Esophagus squamous epithelium (tissue), 5 donors: Measurements from ENCODE around the gene METTL1. TPM values are rescaled to one million over a fixed set of nuclear protein-coding genes. Genes with fewer than 3 reads are reported as not detected.
"Not testable (repeated sequence)": the region's sequence is repeated elsewhere in the genome, so short reads cannot be mapped to it uniquely, and the experiment has no call there.

ENCODE experiments used
- DNase-seq: peaks from one replicate; lab custom pipeline; 2025; lab: John Stamatoyannopoulos, UW
- H3K27ac ChIP-seq, 4 donors: fragments of 200-600 bp; sonication (generic); one replicate each; pipeline ENCODE4 v1.5.1; 2016 to 2019; ENCODE audit warnings: mild to moderate bottlenecking in 1 of 4
- H3K27me3 ChIP-seq, 4 donors: fragments of 200-600 bp; sonication (generic); 1 replicate in 3 of 4; 2 replicates in 1 of 4; pipeline versions ENCODE4 v1.5.1 to v1.6.0; 2017 to 2021; ENCODE audit warnings: antibody characterized with exemption in 1 of 4
- H3K36me3 ChIP-seq, 3 donors: fragments of 200-600 bp; sonication (generic); one replicate each; pipeline ENCODE4 v1.5.1; 2016 to 2019
- H3K4me1 ChIP-seq, 3 donors: fragments of 200-600 bp; sonication (generic); one replicate each; pipeline ENCODE4 v1.5.1; 2017 to 2019
- H3K4me3 ChIP-seq, 4 donors: fragments of 200-600 bp; sonication (generic); 1 replicate in 3 of 4; 2 replicates in 1 of 4; pipeline ENCODE4 v1.5.1; 2016 to 2019; ENCODE audit warnings: mild to moderate bottlenecking in 2 of 4, moderate library complexity in 1 of 4
- H3K9me3 ChIP-seq, 3 donors: fragments of 200-600 bp; sonication (generic); one replicate each; pipeline ENCODE4 v1.5.1; 2016 to 2019
- POLR2A ChIP-seq, 4 donors: fragments of 450-650 bp; IDR thresholded peaks; one replicate each; pipeline ENCODE4 v1.6.1; 2017; ENCODE audit warnings: antibody characterized with exemption in 4 of 4, mild to moderate bottlenecking in 4 of 4, moderate library complexity in 3 of 4
- WGBS, 2 donors: methylation state at CpG; one replicate each; pipeline ENCODE4 v1.1.5; 2018; 5-methylcytosine and 5-hydroxymethylcytosine counted together
- intact Hi-C: fragments of 100-400 bp; cut with DNase I; formaldehyde crosslinking; loops from one replicate; pipeline ENCODE4 v1.15.0; 2022
- total RNA-seq, 4 donors: library from RNA; depleted of rRNA; stranded (reverse); fragments of >200 nt; gene quantifications; one replicate each; pipeline ENCODE4 v1.1.0, GENCODE V29; 2016
- TF ChIP-seq, protein P1 (sequence below), 6 experiments: fragments of 450-650 bp in 4 of 6; fragments of 200-600 bp in 2 of 6; sonication (generic) in 2 of 6; IDR thresholded peaks; one replicate each; pipeline ENCODE4 v1.5.1; 2016 to 2019; ENCODE audit warnings: antibody characterized with exemption in 6 of 6, mild to moderate bottlenecking in 4 of 6, moderate library complexity in 4 of 6
- donor health status: DM: yes; HTN: yes; CAD: no.

The METTL1 gene
- total RNA-seq, 4 donors from 2014 or later, result 6.7 to 16.8 (median 11.8) TPM

DNA sequence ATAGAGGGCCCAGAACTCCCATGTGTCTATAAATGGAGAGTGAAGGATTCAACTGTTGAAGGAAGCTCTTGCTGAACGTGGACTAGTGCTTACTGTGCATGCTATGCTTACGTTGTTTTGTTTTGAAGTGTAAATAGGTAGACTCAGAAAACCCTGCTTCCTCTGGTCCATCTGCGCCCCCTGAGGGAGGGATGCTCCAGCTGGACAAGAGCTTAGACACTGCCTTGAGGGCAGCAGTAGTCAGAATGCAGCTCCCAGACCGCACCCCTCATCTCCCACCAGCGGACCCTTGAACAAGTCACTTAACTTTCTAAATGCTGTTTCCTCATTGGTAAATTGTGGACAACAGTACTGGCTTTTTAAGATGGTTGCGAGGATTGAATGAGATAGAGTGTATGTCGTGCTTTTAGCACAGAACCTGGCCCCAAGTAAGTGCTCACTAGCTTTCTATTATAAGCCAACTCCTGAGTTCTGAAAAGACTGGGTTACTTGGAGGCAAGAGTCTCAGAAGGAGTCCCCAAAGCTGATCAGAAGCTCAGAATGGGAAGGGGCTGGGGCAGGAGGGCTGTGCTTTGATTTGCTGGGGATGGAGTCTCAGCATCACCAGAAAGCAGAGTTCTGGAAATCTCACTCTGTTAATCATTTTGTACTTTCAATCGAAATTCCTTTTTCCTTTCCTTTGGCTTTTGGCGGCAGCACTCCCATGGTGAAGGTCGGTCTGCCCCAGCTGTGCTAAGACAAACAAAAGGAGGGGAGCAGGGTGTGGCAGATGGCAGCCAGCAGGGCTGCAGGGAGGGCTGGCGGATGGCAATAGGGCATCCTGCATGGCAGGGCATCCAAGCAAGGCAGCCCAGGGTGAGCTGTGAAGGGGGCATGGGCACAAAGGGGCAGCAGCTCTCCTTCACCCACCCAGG lies 48.9 kb downstream of the METTL1 start:
- 49 to 77% methylated on average over 8 to 11 of the region's 11 CpGs for WGBS, 2 donors
- TF ChIP-seq, protein P1, sequence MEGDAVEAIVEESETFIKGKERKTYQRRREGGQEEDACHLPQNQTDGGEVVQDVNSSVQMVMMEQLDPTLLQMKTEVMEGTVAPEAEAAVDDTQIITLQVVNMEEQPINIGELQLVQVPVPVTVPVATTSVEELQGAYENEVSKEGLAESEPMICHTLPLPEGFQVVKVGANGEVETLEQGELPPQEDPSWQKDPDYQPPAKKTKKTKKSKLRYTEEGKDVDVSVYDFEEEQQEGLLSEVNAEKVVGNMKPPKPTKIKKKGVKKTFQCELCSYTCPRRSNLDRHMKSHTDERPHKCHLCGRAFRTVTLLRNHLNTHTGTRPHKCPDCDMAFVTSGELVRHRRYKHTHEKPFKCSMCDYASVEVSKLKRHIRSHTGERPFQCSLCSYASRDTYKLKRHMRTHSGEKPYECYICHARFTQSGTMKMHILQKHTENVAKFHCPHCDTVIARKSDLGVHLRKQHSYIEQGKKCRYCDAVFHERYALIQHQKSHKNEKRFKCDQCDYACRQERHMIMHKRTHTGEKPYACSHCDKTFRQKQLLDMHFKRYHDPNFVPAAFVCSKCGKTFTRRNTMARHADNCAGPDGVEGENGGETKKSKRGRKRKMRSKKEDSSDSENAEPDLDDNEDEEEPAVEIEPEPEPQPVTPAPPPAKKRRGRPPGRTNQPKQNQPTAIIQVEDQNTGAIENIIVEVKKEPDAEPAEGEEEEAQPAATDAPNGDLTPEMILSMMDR (IDR thresholded peaks at IDR 0.05), result no peak
- TF ChIP-seq POLR2A (IDR thresholded peaks at IDR 0.05), result no peak
- no peak for DNase-seq
- Histone ChIP-seq H3K27me3 (peaks cover 0 to 7% (median 0%) of the 10 kb centered on the region in 4 donors), H3K9me3 (no peaks in the 10 kb centered on the region), H3K36me3 (peaks cover 4 to 44% (median 35%) of the 10 kb centered on the region in 3 donors), H3K4me3 (no peak overlapping the region), H3K4me1 (peaks cover 8 to 26% (median 15%) of the 10 kb centered on the region in 3 donors), H3K27ac (no peak overlapping the region)
- intact Hi-C loops, result no loop called here

DNA sequence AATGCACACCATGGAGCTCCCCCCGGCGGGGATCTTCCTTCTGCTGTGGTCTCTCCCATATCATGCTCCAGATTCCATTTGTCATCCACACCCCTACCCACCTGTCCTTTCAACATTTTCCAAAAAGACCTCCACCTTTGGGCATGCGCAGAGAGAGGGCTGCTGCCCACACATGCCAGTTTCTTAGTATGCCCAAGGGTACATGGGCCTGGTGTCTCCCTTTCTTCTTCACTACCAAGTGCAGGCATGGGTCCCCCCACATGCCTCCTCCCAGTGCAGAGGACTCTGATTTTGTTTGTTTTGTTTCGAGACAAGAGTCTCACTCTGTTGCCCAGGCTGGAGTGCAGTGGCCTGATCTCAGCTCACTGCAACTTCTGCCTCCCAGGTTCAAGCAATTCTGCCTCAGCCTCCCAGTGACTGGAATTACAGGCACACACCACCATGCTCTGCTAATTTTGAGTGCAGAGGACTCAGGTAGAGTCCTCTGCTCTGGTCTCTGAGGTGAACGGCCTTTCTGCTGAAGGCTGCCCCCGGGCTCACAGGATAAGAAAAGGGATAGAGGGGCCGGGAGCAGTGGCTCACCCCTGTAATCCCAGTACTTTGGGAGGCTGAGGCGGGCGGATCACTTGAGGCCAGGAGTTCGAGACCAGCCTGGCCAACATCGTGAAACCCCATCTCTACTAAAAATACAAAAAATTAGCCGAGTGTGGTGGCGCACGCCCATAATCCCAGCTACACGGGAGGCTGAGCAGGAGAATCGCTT lies 49.9 kb downstream of the METTL1 start:
- H3K27me3 ChIP-seq, intact Hi-C loops, H3K27ac ChIP-seq, DNase-seq, H3K4me3 ChIP-seq, H3K9me3 ChIP-seq: not testable (repeated sequence)
- H3K4me1 ChIP-seq, result peaks cover 4 to 18% (median 10%) of the 10 kb centered on the region in 3 donors
- WGBS, 2 donors, result 90 to 97% methylated on average over 9 to 11 of the region's 16 CpGs
- H3K36me3 ChIP-seq, result peaks cover 4 to 54% (median 41%) of the 10 kb centered on the region in 3 donors

DNA sequence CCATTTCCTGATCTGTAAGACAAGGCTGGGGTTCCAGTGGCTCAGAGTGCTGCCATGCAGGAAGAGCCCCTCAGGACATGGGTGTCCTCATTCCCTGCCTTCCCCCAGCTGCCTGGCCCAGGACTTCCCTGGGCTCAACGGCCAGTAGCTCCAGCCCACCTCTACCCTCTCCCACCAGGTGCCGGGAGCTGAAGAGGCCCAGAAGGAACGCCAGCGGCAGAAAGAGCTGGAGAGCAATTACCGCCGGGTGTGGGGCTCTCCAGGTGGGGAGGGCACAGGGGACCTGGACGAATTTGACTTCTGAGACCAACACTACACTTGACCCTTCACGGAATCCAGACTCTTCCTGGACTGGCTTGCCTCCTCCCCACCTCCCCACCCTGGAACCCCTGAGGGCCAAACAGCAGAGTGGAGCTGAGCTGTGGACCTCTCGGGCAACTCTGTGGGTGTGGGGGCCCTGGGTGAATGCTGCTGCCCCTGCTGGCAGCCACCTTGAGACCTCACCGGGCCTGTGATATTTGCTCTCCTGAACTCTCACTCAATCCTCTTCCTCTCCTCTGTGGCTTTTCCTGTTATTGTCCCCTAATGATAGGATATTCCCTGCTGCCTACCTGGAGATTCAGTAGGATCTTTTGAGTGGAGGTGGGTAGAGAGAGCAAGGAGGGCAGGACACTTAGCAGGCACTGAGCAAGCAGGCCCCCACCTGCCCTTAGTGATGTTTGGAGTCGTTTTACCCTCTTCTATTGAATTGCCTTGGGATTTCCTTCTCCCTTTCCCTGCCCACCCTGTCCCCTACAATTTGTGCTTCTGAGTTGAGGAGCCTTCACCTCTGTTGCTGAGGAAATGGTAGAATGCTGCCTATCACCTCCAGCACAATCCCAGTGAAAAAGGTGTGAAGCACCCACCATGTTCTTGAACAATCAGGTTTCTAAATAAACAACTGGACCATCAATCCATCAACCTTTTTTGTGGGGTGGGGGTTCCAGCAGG lies 51.0 kb downstream of the METTL1 start:
- intact Hi-C loops, result no loop called here
- DNase-seq, result no peak
- H3K36me3 ChIP-seq, result peaks cover 11 to 65% (median 52%) of the 10 kb centered on the region in 3 donors

DNA sequence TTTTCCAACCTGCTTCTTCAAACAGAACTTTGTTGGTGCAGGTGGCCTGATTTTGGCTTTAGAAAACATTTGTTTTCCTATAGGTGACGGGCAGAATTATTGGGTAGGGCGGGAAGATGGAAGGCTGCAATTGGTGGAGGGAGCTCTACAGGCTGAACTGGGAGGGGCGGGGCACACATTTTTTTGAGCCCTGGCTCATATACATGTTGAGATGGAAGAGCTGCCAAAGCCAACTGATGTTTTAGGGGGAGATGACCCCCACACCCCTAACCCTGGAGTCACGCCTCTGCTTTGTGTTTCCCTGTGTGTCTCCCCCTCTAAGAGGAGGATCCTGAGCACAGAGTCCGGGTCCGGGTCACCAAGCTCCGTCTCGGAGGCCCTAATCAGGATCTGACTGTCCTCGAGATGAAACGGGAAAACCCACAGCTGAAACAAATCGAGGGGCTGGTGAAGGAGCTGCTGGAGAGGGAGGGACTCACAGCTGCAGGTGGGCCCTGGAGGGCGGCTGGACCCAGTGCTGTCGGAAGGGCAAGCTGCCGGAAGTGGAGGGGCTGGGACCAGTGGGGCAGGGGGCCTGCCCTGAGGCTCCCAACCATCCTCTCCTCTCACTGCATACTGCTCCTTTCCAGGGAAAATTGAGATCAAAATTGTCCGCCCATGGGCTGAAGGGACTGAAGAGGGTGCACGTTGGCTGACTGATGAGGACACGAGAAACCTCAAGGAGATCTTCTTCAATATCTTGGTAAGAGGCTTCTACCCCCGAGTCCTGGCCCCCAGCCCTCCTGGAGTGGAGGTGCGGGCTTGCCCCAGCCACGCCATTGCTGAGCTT lies 51.9 kb downstream of the METTL1 start:
- H3K36me3 ChIP-seq, result peaks cover 16 to 74% (median 58%) of the 10 kb centered on the region in 3 donors
- H3K27ac ChIP-seq, result no peak overlapping the region
- 94 to 95% methylated on average over 5 to 12 of the region's 20 CpGs for WGBS, 2 donors
- no peaks in the 10 kb centered on the region for H3K27me3 ChIP-seq
- H3K9me3 ChIP-seq, result no peaks in the 10 kb centered on the region
- no peak overlapping the region for H3K4me3 ChIP-seq
- no peaks in the 10 kb centered on the region for H3K4me1 ChIP-seq
- TF ChIP-seq, protein P1 (IDR thresholded peaks at IDR 0.05), result no peak
- no peak for TF ChIP-seq POLR2A (IDR thresholded peaks at IDR 0.05)
- intact Hi-C loops, result no loop called here
- no peak for DNase-seq

More for the DNA sequence above, 51.0 kb downstream of the METTL1 start:
- Histone ChIP-seq H3K9me3 (no peaks in the 10 kb centered on the region), H3K27me3 (peaks cover 0 to 7% (median 0%) of the 10 kb centered on the region in 4 donors), H3K27ac (no peak overlapping the region), H3K4me3 (no peak overlapping the region), H3K4me1 (peaks cover 2 to 7% (median 6%) of the 10 kb centered on the region in 3 donors)
- no peak for TF ChIP-seq POLR2A (IDR thresholded peaks at IDR 0.05)
- TF ChIP-seq, protein P1 (IDR thresholded peaks at IDR 0.05), result no peak
- WGBS, 2 donors, result 34 to 75% methylated on average over 2 to 5 of the region's 11 CpGs
